GM12891 (cell line): Measurements from ENCODE around the gene PPIG.

Source experiments
- PAX5 ChIP-seq: IDR thresholded peaks from 2 replicates; pipeline ENCODE4 v1.6.1; 2011; ENCODE audit warnings: low read length, moderate library complexity, mild to moderate bottlenecking; ENCODE audit not compliant: insufficient read depth, severe bottlenecking
- POLR2A ChIP-seq: IDR thresholded peaks from 2 replicates; pipeline ENCODE4 v1.6.1; 2011; ENCODE audit warnings: low read depth, low read length, control low read depth
- POLR2AphosphoS5 ChIP-seq: IDR thresholded peaks from 2 replicates; pipeline ENCODE4 v1.6.1; 2011; ENCODE audit warnings: low read depth, low read length, control low read depth
- SPI1 ChIP-seq: IDR thresholded peaks from 2 replicates; pipeline ENCODE4 v1.6.1; 2011; ENCODE audit warnings: low read depth, low read length, control low read depth
- TAF1 ChIP-seq: IDR thresholded peaks from 2 replicates; pipeline ENCODE4 v1.6.1; 2011; ENCODE audit warnings: low read depth, low read length, control low read depth

DNA sequence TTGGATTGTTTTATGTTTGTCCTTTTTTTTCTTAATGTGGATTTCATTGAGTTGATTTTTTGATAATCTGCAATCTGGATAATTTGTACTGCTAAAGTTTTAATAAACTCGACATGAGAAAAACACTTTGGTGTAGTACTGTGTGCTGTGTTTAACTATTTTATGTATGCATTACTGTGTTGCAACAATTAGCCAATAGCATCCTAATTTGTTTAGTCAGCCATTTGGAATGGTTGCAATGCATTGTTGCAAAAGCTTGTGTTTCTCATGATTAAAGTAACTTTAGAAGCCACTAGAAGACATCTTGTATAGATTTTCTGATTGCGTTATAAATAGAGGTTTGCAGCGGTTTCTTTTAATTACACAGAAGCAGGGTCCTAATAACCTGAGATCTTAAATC, 53.5 kb downstream of the PPIG start:
- no peak for TF ChIP-seq POLR2AphosphoS5
- TF ChIP-seq POLR2A: no peak
- TF ChIP-seq SPI1: no peak
- no peak for TF ChIP-seq TAF1
- no peak for TF ChIP-seq PAX5
